Epithelial cell of esophagus (primary cell): ENCODE measurements around the gene CPT1B.

Experiments
- DNase-seq: peaks from one replicate; pipeline ENCODE4 v3.0.0; 2010; ENCODE audit warnings: low read depth
- H3K4me3 ChIP-seq: 2 replicates; pipeline ENCODE4 v1.5.1; 2011; ENCODE audit warnings: mild to moderate bottlenecking, low read length, control low read depth
- CTCF ChIP-seq: IDR thresholded peaks from 2 replicates; pipeline ENCODE4 v1.5.1; 2011; ENCODE audit warnings: low read depth, mild to moderate bottlenecking, low read length, control low read depth, inconsistent platforms; ENCODE audit not compliant: insufficient read depth; ENCODE audit errors: missing control alignments

Gene CPT1B

GRCh38 chr22:50560034-50560433 lies 18.2 kb downstream of the CPT1B start:
- no peak overlapping the region for H3K4me3 ChIP-seq
- peak; percentile 74 for DNase-seq
- TF ChIP-seq CTCF, result no peak

- no peak for DNase-seq
- no peak overlapping the region for H3K4me3 ChIP-seq
- no peak for TF ChIP-seq CTCF
Observed at GRCh38 chr22:50556703-50557102, 21.5 kb downstream of the CPT1B start.

- no peak for TF ChIP-seq CTCF
Observed at GRCh38 chr22:50553310-50553709, 24.9 kb downstream of the CPT1B start.

GRCh38 chr22:50551160-50551752 lies 27.0 kb downstream of the CPT1B start:
- TF ChIP-seq CTCF, result no peak
- DNase-seq, result no peak
- H3K4me3 ChIP-seq, result no peak overlapping the region

More at GRCh38 chr22:50553310-50553709, 24.9 kb downstream of the CPT1B start:
- no peak for DNase-seq
- no peak overlapping the region for H3K4me3 ChIP-seq

GRCh38 chr22:50550395-50550794 lies 27.8 kb downstream of the CPT1B start:
- no peak overlapping the region for H3K4me3 ChIP-seq
- no peak for DNase-seq
- no peak for TF ChIP-seq CTCF

- H3K4me3 ChIP-seq, result no peak overlapping the region
- DNase-seq, result no peak
- no peak for TF ChIP-seq CTCF
Observed at GRCh38 chr22:50548921-50549790, 29.1 kb downstream of the CPT1B start.
